Epithelial cell of esophagus (primary cell): Measurements from ENCODE around the gene MAP3K10.

Experiments
- DNase-seq: peaks from one replicate; pipeline ENCODE4 v3.0.0; 2010; ENCODE audit warnings: low read depth
- H3K4me3 ChIP-seq: 2 replicates; pipeline ENCODE4 v1.5.1; 2011; ENCODE audit warnings: mild to moderate bottlenecking, low read length, control low read depth
- TF ChIP-seq, protein P1 (sequence below): IDR thresholded peaks from 2 replicates; pipeline ENCODE4 v1.5.1; 2011; ENCODE audit warnings: low read depth, mild to moderate bottlenecking, low read length, control low read depth, inconsistent platforms; ENCODE audit not compliant: insufficient read depth; ENCODE audit errors: missing control alignments

The MAP3K10 gene

DNA sequence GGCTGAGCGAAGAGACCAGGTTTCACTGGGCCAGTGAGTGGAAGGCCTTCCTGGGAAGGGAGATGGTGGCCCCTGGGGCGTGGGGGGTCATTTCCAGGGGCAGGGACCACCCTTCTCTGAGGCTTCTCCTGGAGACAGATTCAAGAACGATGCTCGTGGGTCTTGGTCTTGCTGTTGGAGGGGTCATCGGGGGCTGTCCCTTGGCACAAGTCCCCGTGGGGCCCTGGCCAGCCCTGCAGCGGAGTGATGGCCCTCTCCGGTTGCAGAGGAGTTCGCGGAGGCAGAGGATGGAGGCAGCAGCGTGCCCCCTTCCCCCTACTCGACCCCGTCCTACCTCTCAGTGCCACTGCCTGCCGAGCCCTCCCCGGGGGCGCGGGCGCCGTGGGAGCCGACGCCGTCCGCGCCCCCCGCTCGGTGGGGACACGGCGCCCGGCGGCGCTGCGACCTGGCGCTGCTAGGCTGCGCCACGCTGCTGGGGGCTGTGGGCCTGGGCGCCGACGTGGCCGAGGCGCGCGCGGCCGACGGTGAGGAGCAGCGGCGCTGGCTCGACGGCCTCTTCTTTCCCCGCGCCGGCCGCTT is 22.1 kb downstream of the MAP3K10 start:
- TF ChIP-seq, protein P1, sequence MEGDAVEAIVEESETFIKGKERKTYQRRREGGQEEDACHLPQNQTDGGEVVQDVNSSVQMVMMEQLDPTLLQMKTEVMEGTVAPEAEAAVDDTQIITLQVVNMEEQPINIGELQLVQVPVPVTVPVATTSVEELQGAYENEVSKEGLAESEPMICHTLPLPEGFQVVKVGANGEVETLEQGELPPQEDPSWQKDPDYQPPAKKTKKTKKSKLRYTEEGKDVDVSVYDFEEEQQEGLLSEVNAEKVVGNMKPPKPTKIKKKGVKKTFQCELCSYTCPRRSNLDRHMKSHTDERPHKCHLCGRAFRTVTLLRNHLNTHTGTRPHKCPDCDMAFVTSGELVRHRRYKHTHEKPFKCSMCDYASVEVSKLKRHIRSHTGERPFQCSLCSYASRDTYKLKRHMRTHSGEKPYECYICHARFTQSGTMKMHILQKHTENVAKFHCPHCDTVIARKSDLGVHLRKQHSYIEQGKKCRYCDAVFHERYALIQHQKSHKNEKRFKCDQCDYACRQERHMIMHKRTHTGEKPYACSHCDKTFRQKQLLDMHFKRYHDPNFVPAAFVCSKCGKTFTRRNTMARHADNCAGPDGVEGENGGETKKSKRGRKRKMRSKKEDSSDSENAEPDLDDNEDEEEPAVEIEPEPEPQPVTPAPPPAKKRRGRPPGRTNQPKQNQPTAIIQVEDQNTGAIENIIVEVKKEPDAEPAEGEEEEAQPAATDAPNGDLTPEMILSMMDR, result no peak
- H3K4me3 ChIP-seq, result no peak overlapping the region
- DNase-seq, result no peak

GRCh38 chr19:40213882-40214570 is 22.8 kb downstream of the MAP3K10 start:
- DNase-seq, result no peak
- TF ChIP-seq, protein P1, result no peak
- no peak overlapping the region for H3K4me3 ChIP-seq

DNA sequence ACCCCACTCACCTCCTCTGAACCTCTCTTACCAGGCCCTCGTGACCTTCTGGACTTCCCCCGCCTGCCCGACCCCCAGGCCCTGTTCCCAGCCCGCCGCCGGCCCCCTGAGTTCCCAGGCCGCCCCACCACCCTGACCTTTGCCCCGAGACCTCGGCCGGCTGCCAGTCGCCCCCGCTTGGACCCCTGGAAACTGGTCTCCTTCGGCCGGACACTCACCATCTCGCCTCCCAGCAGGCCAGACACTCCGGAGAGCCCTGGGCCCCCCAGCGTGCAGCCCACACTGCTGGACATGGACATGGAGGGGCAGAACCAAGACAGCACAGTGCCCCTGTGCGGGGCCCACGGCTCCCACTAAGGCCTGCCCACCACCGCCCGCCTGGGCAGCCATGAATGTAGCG is 23.7 kb downstream of the MAP3K10 start:
- TF ChIP-seq, protein P1, result no peak
- no peak overlapping the region for H3K4me3 ChIP-seq

DNA sequence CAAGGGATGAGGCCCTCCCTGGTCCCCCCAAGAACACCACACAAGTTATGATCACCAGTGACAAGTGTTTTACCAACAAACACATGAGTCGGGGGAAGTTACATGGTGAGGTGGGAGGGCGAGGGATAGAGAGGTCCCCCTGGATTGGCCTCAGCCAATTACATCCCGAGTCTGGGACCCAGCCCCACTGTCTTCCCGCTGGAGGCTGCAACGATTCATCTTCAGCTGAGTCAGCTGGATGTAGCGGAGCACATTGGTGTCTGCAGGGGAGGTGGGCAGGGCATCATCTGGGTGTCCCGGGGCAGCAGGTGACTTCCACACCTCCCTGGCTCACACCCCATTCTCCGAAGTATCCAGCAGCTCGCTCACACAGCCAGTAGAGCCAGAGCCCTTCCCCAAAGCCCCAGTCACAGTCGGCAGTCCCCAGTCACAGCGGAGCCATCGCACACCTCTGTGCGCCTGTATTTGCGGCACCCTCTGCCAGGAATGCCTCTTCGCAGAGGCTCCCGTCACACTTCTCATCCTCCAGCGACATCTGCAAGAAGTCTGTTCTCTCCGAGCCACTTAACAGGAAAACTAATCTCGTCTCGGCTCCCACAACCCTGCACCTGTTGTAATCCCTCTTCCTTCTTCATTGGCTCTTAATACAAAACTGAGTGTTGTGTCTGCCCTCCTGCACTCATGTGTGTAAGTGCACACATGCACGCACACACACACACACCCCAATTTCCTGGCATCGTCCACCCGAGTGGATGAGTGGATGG is 25.0 kb downstream of the MAP3K10 start:
- TF ChIP-seq, protein P1, result no peak
- H3K4me3 ChIP-seq, result no peak overlapping the region
- no peak for DNase-seq

More for the DNA sequence above, 23.7 kb downstream of the MAP3K10 start:
- no peak for DNase-seq

- TF ChIP-seq, protein P1, result no peak
- H3K4me3 ChIP-seq, result no peak overlapping the region
- peak; percentile 19 for DNase-seq
These were observed 25.5 kb downstream of the MAP3K10 start for GRCh38 chr19:40216777-40217026.

DNA sequence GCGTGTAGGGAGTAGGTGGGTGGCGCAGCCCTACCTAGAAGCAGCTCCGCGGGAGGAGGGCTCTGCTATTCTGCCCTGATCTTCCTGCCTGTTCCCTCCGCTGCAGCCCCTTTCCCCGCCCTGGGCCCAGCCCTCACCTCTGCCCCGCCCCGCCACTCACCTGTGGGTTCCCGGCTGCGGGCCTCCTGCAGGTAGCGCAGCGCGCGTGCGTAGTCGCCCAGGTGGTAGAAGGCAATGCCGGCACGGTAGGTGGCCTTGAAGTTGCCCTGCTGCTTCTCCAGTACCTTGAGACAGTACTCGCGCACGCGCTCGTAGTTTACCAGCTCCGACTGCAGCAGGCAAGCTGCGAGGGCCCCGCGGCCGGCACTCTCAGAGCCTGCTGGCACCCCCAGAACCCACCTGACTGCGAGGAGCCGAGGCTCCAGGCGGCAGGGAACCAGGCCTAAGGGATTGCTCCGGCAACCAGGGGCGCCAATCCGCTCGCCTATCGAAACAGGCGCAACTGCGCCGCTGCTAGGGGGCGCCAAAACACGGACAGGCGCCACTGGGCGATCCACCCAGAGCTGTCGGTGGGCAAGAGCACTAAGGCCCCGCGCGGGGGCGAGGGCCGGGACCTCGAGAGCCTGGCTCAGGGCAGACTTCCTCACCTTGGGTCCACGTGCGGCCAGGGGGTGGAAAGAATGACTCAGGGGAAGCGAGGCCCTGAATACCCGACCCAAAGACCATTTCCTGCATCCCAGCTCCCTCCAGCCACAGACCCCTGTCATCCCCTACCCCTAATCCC is 26.0 kb downstream of the MAP3K10 start:
- H3K4me3 ChIP-seq, result peak overlapping the region; percentile 10
- DNase-seq, result peak; percentile 65
- TF ChIP-seq, protein P1, result peak; percentile 34
